K562 (cell line): ENCODE measurements around the gene EVI5. TPM values are rescaled to one million over a fixed set of nuclear protein-coding genes. Genes with fewer than 3 reads are reported as not detected.

Source experiments
- CBFB ChIP-seq: sonication (generic); formaldehyde crosslinking; IDR thresholded peaks from 2 replicates; pipeline ENCODE4 v1.4.0; 2020; ENCODE audit warnings: mild to moderate bottlenecking, missing genetic modification reagents
- CBX1 ChIP-seq: sonication (generic); IDR thresholded peaks from 2 replicates; pipeline ENCODE4 v1.6.1; 2016; ENCODE audit warnings: antibody characterized with exemption, low read depth, mild to moderate bottlenecking
- CEBPZ ChIP-seq: fragments of 150-350 bp; IDR thresholded peaks from 2 replicates; pipeline ENCODE4 v1.6.1; 2014; ENCODE audit warnings: low read depth, mild to moderate bottlenecking, low read length, borderline replicate concordance
- CTCFL ChIP-seq: IDR thresholded peaks from 2 replicates; pipeline ENCODE4 v1.6.1; 2011; ENCODE audit warnings: borderline replicate concordance, low read depth, mild to moderate bottlenecking, moderate library complexity, low read length; ENCODE audit not compliant: insufficient read depth, poor library complexity, severe bottlenecking
- GABPB2 ChIP-seq: fragments of 250-450 bp; sonication (Bioruptor Pico); conservative IDR thresholded peaks from 2 replicates; pipeline ENCODE4 v1.5.1; 2021; ENCODE audit warnings: mild to moderate bottlenecking
- MAX ChIP-seq: sonication (generic); formaldehyde crosslinking; IDR thresholded peaks from 2 replicates; pipeline ENCODE4 v1.9.0; 2022; ENCODE audit warnings: mild to moderate bottlenecking, missing genetic modification reagents
- NR2F6 ChIP-seq: fragments of 450-650 bp; formaldehyde crosslinking; IDR thresholded peaks from 2 replicates; pipeline ENCODE4 v1.4.0; 2020; ENCODE audit warnings: mild to moderate bottlenecking
- RAD51 ChIP-seq: fragments of 450-650 bp; IDR thresholded peaks from 2 replicates; pipeline ENCODE4 v1.7.1; 2016; ENCODE audit warnings: low read depth, mild to moderate bottlenecking, borderline replicate concordance
- SIN3B ChIP-seq: fragments of 450-650 bp; IDR thresholded peaks from 2 replicates; pipeline ENCODE4 v1.6.1; 2017; ENCODE audit warnings: low read depth, mild to moderate bottlenecking, moderate library complexity
- SP1 ChIP-seq: sonication (generic); formaldehyde crosslinking; IDR thresholded peaks from 2 replicates; pipeline ENCODE4 v1.8.1; 2022; ENCODE audit warnings: mild to moderate bottlenecking, missing genetic modification reagents
- ZBED1 ChIP-seq: IDR thresholded peaks from 2 replicates; pipeline ENCODE4 v1.6.1; 2014
- ZNF778 ChIP-seq: fragments of 450-650 bp; formaldehyde crosslinking; IDR thresholded peaks from 2 replicates; pipeline ENCODE4 v1.4.0; 2020; ENCODE audit warnings: mild to moderate bottlenecking, moderate library complexity
- polyA plus RNA-seq, 8 experiments: library from polyadenylated mRNA; depleted of rRNA in 4 of 8; stranded (reverse) in 5 of 8; unstranded in 3 of 8; fragments of >200 nt; fragmentation: Nextera tagmentation in 2 of 8; fragmentation: Illumina TruSeq in 1 of 8; extraction: Ambion mirVana in 2 of 8; extraction: Trizol in 1 of 8; gene quantifications; 2 replicates each; pipeline versions ENCODE4 v1.2.1 to v1.2.3, GENCODE V29; 2011 to 2014; ENCODE audit warnings: inconsistent platforms in 1 of 8, missing spikeins in 1 of 8
- total RNA-seq, 7 experiments: library from RNA; depleted of rRNA in 6 of 7; stranded (reverse); fragments of >200 nt in 6 of 7; fragmentation: Illumina TruSeq in 2 of 7; extraction: Trizol in 2 of 7; gene quantifications; 2 replicates each; pipeline versions ENCODE4 v1.2.1 to v1.2.3, GENCODE V29; 2011 to 2021; ENCODE audit warnings: low replicate concordance in 1 of 7
- TF ChIP-seq, protein P1 (sequence below): fragments of 450-650 bp; IDR thresholded peaks from 2 replicates; pipeline ENCODE4 v1.6.1; 2016; ENCODE audit warnings: low read depth

The EVI5 gene
- total and polyA plus RNA-seq, 9 of the 15 experiments (the other 6 are each of a cell fraction or from before 2014, with no cell fraction given), result 1.7 to 50.1 (median 13.7) TPM

GRCh38 chr1:92784639-92785500 is at the start of gene EVI5 (continued):
- no peak for TF ChIP-seq CBX1
- TF ChIP-seq SIN3B, result peak; percentile 64
- TF ChIP-seq CEBPZ, result no peak
- no peak for TF ChIP-seq CTCFL
- TF ChIP-seq NR2F6 (CRISPR knock-in tag), result no peak
- no peak for TF ChIP-seq ZBED1
- TF ChIP-seq GABPB2 (CRISPR knock-in tag), result no peak
- TF ChIP-seq MAX (CRISPR knock-in tag), result peak; percentile 100
- TF ChIP-seq RAD51, result no peak; the same call in 1 of the 2 replicates
- 0 out of 2 replicates have a peak, but pooled peaks have one; percentile 14 for TF ChIP-seq CBFB (CRISPR knock-in tag)
- no peak for TF ChIP-seq ZNF778 (CRISPR knock-in tag)
- TF ChIP-seq, protein P1, sequence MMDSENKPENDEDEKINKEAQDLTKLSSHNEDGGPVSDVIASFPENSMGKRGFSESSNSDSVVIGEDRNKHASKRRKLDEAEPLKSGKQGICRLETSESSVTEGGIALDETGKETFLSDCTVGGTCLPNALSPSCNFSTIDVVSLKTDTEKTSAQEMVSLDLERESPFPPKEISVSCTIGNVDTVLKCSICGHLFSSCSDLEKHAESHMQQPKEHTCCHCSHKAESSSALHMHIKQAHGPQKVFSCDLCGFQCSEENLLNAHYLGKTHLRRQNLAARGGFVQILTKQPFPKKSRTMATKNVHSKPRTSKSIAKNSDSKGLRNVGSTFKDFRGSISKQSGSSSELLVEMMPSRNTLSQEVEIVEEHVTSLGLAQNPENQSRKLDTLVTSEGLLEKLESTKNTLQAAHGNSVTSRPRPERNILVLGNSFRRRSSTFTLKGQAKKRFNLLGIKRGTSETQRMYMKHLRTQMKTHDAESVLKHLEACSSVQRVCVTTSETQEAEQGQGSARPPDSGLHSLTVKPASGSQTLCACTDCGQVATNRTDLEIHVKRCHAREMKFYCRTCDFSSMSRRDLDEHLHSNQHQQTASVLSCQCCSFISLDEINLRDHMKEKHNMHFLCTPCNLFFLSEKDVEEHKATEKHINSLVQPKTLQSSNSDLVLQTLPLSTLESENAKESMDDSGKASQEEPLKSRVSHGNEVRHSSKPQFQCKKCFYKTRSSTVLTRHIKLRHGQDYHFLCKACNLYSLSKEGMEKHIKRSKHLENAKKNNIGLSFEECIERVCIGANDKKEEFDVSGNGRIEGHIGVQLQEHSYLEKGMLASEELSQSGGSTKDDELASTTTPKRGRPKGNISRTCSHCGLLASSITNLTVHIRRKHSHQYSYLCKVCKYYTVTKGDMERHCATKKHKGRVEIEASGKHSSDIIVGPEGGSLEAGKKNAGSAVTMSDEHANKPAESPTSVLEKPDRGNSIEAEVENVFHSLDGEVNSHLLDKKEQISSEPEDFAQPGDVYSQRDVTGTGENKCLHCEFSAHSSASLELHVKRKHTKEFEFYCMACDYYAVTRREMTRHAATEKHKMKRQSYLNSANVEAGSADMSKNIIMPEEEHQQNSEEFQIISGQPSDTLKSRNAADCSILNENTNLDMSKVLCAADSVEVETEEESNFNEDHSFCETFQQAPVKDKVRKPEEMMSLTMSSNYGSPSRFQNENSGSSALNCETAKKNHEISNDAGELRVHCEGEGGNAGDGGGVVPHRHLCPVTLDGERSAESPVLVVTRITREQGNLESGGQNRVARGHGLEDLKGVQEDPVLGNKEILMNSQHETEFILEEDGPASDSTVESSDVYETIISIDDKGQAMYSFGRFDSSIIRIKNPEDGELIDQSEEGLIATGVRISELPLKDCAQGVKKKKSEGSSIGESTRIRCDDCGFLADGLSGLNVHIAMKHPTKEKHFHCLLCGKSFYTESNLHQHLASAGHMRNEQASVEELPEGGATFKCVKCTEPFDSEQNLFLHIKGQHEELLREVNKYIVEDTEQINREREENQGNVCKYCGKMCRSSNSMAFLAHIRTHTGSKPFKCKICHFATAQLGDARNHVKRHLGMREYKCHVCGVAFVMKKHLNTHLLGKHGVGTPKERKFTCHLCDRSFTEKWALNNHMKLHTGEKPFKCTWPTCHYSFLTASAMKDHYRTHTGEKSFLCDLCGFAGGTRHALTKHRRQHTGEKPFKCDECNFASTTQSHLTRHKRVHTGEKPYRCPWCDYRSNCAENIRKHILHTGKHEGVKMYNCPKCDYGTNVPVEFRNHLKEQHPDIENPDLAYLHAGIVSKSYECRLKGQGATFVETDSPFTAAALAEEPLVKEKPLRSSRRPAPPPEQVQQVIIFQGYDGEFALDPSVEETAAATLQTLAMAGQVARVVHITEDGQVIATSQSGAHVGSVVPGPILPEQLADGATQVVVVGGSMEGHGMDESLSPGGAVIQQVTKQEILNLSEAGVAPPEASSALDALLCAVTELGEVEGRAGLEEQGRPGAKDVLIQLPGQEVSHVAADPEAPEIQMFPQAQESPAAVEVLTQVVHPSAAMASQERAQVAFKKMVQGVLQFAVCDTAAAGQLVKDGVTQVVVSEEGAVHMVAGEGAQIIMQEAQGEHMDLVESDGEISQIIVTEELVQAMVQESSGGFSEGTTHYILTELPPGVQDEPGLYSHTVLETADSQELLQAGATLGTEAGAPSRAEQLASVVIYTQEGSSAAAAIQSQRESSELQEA, result no peak
- peak; percentile 73; the same call in 1 of the 2 replicates for TF ChIP-seq SP1 (CRISPR knock-in tag)
